Measurements from ENCODE around the gene JOSD1. TPM values are rescaled to one million over a fixed set of nuclear protein-coding genes. Genes with fewer than 3 reads are reported as not detected.

Gene JOSD1
- total and polyA plus RNA-seq, 10 of the 15 experiments (the other 5 are each of a cell fraction or from before 2014, with no cell fraction given), result 6.2 to 54.6 (median 40.5) TPM

- no peaks in the 10 kb centered on the region for H3K9me3 ChIP-seq (replicated peaks; ENCODE audit: control insufficient read depth, insufficient read depth, low read length)
- H3K4me1 ChIP-seq (ENCODE audit: control insufficient read depth, insufficient read depth, low read length), result peaks cover 3% of the 10 kb centered on the region
- intact Hi-C loops (cut with micrococcal nuclease; ENCODE audit: unreplicated experiment), result no loop called here
- in situ Hi-C loops (cut with MboI), result no loop called here
- ChIA-PET POLR2A (interaction anchor here (1.5 to 1.6 kb wide), 2 partner anchors 10 to 42 kb away, joined by 3 read pairs; no protein-coding TSS in a partner anchor), RAD21 (ENCODE audit: unreplicated experiment) (no interaction called here), CTCF (interaction anchor here (0.6 to 2.0 kb wide), 2 partner anchors 23 to 774 kb away, joined by 3 to 16 read pairs; partner anchors contain the start of gene ATF4), SMC1A (ENCODE audit: uncharacterized antibody, unreplicated experiment) (interaction anchor here (1.4 kb wide), 1 partner anchor 9 kb away, joined by 4 read pairs; no protein-coding TSS in a partner anchor)
- H3K79me2 ChIP-seq (ENCODE audit: control insufficient read depth, insufficient read depth, low read length), result peaks cover 3% of the 10 kb centered on the region
- BruUV-seq (replicated peaks), result no TSS peak
- H4K20me1 ChIP-seq (ENCODE audit: control insufficient read depth, insufficient read depth), result no peaks in the 10 kb centered on the region
- no peak for ATAC-seq
- H3K9ac ChIP-seq (ENCODE audit: control insufficient read depth, insufficient read depth, low read length), result no peak overlapping the region
- H3K27me3 ChIP-seq (replicated peaks in 1 of 2; ENCODE audit: control insufficient read depth in 2 of 2, insufficient read depth in 2 of 2, low read length in 1 of 2), result no peaks in the 10 kb centered on the region
- no peak for FAIRE-seq
- no peak overlapping the region for H3K4me2 ChIP-seq (ENCODE audit: control insufficient read depth, insufficient read depth)
- H3K4me3 ChIP-seq, result no peak overlapping the region
- no peak overlapping the region for H2AFZ ChIP-seq (ENCODE audit: control insufficient read depth, low read depth, low read length)
- H3K36me3 ChIP-seq (ENCODE audit: control insufficient read depth in 2 of 2, insufficient read depth in 2 of 2, low read length in 1 of 2), result peaks cover 48 to 51% of the 10 kb centered on the region in 2 experiments
- DNase-seq (ENCODE audit: low read depth, low spot score), result no peak
- WGBS (ENCODE audit: insufficient coverage, insufficient replicate concordance, low lambda C conversion rate, missing lambda C conversion rate), result 90% methylated on average over 14 of the region's 14 CpGs
- no peak overlapping the region for H3K27ac ChIP-seq (ENCODE audit: control insufficient read depth, insufficient read depth)
- TF ChIP-seq ZNF274 (IDR thresholded peaks at IDR 0.05; ENCODE audit: insufficient read depth, insufficient read length) (no peak), FOS (IDR thresholded peaks at IDR 0.05; ENCODE audit: borderline replicate concordance, extremely low read depth, insufficient read length) (no peak), POLR2AphosphoS2 (IDR thresholded peaks at IDR 0.05; ENCODE audit: low read depth, low read length) (no peak), ATF7 (IDR thresholded peaks at IDR 0.05; ENCODE audit: low read depth) (no peak), RFX5 (IDR thresholded peaks at IDR 0.05; ENCODE audit: low read depth, low read length) (no peak), SMAD1 (IDR thresholded peaks at IDR 0.05; ENCODE audit: low read depth, partially characterized antibody) (no peak), FOXM1 (IDR thresholded peaks at IDR 0.05; ENCODE audit: low read depth, low read length) (no peak), TCF12 (IDR thresholded peaks at IDR 0.05; ENCODE audit: low read depth, low read length) (no peak), GATAD2B (conservative IDR thresholded peaks at IDR 0.05; ENCODE audit: low read depth) (no peak), NBN (IDR thresholded peaks at IDR 0.05) (no peak), HSF1 (IDR thresholded peaks at IDR 0.05; ENCODE audit: low read depth, low read length) (no peak), SP1 (IDR thresholded peaks at IDR 0.05; ENCODE audit: low read depth, low read length) (no peak)
- TF ChIP-seq, protein P1, sequence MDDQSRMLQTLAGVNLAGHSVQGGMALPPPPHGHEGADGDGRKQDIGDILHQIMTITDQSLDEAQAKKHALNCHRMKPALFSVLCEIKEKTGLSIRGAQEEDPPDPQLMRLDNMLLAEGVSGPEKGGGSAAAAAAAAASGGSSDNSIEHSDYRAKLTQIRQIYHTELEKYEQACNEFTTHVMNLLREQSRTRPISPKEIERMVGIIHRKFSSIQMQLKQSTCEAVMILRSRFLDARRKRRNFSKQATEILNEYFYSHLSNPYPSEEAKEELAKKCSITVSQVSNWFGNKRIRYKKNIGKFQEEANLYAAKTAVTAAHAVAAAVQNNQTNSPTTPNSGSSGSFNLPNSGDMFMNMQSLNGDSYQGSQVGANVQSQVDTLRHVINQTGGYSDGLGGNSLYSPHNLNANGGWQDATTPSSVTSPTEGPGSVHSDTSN (IDR thresholded peaks at IDR 0.05; ENCODE audit: insufficient replicate concordance, low read depth, low read length), result no peak
- TF ChIP-seq, protein P2, sequence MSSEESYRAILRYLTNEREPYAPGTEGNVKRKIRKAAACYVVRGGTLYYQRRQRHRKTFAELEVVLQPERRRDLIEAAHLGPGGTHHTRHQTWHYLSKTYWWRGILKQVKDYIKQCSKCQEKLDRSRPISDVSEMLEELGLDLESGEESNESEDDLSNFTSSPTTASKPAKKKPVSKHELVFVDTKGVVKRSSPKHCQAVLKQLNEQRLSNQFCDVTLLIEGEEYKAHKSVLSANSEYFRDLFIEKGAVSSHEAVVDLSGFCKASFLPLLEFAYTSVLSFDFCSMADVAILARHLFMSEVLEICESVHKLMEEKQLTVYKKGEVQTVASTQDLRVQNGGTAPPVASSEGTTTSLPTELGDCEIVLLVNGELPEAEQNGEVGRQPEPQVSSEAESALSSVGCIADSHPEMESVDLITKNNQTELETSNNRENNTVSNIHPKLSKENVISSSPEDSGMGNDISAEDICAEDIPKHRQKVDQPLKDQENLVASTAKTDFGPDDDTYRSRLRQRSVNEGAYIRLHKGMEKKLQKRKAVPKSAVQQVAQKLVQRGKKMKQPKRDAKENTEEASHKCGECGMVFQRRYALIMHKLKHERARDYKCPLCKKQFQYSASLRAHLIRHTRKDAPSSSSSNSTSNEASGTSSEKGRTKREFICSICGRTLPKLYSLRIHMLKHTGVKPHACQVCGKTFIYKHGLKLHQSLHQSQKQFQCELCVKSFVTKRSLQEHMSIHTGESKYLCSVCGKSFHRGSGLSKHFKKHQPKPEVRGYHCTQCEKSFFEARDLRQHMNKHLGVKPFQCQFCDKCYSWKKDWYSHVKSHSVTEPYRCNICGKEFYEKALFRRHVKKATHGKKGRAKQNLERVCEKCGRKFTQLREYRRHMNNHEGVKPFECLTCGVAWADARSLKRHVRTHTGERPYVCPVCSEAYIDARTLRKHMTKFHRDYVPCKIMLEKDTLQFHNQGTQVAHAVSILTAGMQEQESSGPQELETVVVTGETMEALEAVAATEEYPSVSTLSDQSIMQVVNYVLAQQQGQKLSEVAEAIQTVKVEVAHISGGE (CRISPR knock-in tag; IDR thresholded peaks at IDR 0.05), result no peak
Observed at GRCh38 chr22:38745676-38746460, 45.1 kb upstream of the JOSD1 start.
